ENCODE results near the gene ST3GAL3.

The ST3GAL3 gene

DNA sequence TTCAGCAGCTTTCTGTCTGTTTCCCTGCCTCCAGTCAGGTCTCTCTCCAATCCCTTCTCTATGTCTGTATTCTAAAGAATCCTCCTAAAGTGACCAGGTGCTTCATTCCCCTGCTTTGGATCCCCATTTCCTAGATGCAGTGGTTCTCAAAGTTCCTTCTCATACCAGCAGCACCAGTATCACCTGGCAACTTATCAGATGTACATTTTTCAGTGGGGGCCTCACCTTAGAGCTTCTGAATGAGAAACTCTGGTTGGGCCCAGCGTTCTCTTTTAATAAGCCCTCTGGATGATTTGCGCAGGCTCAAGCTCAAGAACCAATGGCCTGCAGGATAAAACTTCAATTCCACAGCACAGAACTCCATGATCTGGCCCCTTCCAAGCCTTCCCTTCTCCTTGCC, 200.9 kb downstream of the ST3GAL3 start:
- no peak for DNase-seq (ENCODE audit: low read depth in 2 of 3, low spot score in 1 of 3)

DNA sequence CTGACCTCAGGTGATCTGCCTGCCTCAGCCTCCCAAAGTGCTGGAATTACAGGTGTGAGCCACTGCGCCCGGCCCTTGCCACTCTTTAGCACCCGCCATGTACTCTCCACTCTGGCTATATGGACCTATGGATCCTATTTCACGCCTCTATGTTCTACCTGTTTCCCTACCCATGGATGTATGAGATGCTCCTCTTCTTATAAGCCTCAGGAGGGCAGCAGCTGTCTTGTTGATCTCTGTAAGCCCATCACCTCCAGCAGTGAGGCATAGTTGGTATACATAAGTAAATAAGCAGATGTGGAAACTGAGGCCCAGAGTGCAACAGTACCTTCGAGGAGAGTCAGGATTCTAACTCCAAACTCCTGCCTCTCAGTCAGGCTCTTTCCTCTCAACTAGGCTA, 201.5 kb downstream of the ST3GAL3 start:
- DNase-seq (ENCODE audit: low read depth in 2 of 3, low spot score in 1 of 3) = no peak

GRCh38 chr1:43910343-43910742, 203.0 kb downstream of the ST3GAL3 start:
- DNase-seq (ENCODE audit: low read depth in 2 of 3, low spot score in 1 of 3) = no peak

GRCh38 chr1:43912607-43913006, 205.3 kb downstream of the ST3GAL3 start:
- DNase-seq (ENCODE audit: low read depth in 2 of 3, low spot score in 1 of 3) = no peak

DNA sequence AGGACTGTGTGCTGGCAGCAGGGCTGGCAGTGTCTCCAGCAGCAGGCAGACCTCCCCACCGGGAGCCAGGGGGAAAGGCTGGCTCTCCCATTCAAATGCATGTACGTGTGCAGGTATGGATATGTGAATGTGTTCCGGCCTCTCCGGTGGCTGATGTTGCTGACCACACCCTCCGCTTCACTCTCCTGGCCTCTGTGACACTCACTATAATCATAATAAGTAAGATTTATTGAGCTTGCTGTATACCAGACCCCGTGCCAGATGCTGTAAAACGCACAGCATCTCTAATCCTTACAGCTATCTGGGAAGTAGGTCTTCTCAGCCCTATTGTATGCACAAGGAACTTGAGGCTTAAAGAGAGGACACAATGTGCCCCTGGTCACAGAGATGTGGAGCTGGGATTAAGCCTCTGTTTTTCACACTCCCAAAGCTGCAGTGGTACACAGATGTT, 205.7 kb downstream of the ST3GAL3 start:
- DNase-seq (ENCODE audit: low read depth in 2 of 3, low spot score in 1 of 3) = no peak

- no peak for DNase-seq (ENCODE audit: low read depth in 2 of 3, low spot score in 1 of 3)
Observed at GRCh38 chr1:43913666-43914360, 206.5 kb downstream of the ST3GAL3 start.

DNA sequence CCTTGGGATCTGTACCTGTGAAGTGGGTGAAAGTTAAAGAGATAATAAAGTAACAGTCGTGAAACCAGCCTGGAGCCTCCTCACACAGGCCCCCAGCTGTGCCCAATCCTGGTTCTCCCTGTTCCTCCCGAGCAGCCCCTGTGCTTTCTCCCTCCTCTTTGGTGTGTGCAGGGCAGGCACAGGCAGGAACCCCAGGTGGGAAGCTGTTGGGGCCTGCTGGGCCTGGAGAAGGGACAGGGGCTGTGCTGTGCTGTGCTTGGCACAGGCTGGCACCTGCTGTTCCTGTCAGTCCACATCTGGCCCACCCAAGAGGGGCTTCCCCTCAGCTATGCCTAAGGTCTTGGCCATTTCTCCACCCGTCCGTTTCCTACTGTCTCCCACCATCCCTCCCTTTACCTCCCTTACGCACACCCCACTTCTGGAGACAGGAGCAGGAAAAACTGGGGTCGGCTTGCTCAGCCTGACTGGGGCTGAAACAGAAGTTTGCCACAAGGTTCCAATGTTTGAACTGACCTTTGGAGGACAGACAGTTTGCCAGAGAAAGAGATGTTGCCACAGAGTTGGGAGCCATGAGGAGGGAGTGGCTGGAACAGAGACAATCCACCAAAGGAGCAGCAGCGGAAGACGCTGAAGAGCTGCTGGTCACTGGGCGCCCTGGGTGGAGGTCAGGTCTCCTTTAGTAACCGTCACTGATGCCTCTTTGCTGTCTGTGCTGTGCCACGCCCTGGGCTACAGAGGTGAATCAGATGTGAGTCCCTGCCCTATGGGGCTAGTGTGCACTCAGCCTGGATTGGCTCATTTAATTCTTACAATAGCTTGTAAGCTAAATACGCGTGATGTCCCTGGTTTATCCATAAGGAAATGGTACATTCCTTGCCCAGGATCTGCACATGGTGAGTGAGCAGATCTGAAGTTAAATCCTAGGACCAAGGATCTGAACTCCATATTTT, 207.5 kb downstream of the ST3GAL3 start:
- DNase-seq (ENCODE audit: low read depth in 2 of 3, low spot score in 1 of 3) = no peak

- DNase-seq (ENCODE audit: low read depth in 2 of 3, low spot score in 1 of 3) = no peak
Observed at GRCh38 chr1:43919906-43920305, 212.6 kb downstream of the ST3GAL3 start.

DNA sequence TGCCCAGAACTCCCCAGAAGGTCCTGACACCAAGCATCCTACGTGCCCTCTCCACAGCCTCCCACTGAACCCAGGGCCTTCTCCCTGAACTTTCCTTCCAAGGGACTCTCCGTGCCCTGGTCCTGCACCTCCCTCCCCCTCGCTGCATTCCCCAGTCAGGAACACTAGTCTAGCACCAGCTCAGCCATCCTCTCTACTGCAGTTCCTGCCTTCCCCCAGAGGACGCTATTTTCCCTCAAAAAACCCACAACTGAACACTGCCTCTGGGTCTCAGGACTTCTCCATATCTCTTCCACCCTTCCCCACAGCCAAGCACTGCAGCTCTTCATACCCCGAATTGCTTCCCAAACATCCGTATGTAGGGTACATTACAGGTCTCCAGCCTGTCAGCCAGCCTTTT, 213.7 kb downstream of the ST3GAL3 start:
- DNase-seq (ENCODE audit: low read depth in 2 of 3, low spot score in 1 of 3) = no peak

GRCh38 chr1:43924516-43924915, 217.2 kb downstream of the ST3GAL3 start:
- no peak for DNase-seq (ENCODE audit: low read depth in 2 of 3, low spot score in 1 of 3)

DNA sequence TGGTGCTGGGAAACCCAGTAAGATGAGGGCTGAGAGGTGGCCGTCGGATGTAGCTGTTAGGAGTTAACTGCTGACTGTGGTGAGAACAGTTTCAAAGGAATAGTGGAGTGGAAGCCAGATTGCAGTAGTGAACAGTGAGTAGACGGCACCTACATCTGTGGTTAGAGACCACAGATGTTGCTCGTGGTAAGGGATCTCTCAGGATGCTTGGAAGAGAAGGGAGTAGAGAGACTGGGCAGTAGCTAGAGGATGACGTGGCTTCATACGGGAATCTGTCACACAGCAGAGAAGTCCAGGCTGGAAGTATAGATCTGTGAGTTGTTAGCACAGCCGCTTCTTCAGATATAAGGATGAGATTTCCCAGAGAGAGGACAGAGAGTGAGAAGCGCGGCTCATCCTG, 218.5 kb downstream of the ST3GAL3 start:
- no peak for DNase-seq (ENCODE audit: low read depth in 2 of 3, low spot score in 1 of 3)

- DNase-seq (ENCODE audit: low read depth in 2 of 3, low spot score in 1 of 3) = no peak
Observed at GRCh38 chr1:43930168-43930948, 223.0 kb downstream of the ST3GAL3 start.

DNA sequence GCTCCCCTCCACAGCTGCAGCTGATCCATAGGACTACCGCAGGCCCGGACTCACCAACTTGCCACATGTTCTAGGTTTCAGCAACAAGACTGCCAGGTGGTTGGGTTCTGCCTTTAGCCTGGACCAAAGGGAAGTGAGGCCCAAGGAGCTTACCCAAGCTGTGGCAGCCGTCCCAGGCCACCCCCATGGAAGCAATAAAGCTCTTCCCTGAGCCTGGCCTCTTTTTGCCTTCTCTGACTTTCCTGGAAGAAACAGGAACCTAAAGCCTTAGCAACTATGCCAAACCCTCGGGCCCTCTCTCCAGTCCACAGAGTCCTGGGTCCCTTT, 223.6 kb downstream of the ST3GAL3 start:
- no peak for DNase-seq (ENCODE audit: low read depth in 2 of 3, low spot score in 1 of 3)

DNA sequence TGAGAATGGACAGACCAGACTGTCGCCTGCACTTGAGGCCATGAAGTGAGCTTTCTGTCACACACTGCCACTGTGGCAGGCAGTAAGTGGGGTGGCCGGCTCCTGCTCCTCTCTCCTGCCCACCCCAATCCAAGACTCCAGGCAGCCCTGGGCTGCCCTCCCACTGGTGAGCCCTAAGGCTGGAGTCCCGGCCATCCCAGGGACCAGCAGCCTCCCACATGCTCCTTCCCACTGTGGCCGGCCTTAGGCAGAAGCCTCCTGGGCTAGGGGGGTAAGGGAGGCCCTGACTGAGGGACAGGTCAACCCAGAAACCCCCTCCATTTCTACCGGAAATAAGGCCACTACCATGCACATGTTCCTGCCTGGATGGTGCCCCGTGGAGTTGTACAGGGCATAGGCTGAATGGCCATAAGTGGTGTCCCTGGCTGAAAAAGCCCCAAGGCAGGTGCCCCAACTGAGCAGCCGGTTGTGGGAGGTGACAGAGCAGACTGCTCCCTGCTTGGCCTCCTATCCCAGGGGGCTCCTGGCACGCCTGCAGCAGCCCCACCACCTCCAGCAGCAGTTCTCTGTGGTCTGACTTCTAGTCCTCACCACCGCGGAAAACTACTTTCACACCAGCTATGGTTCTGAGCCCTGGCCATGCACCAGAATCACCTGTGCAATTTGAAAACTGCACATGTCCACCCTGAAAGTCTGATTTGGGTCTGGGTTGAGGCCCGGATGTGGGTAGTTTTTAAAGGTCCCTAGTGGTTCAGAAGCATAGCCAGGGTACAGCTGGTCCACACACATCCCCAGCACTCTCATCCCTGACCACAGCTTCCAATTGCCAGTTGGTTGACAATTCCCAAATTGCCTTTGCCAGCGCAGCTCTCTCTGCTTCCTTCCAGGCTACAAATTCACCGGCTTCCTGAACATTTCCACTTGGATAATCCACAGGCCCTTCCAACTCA, 224.7 kb downstream of the ST3GAL3 start:
- DNase-seq (ENCODE audit: low read depth in 2 of 3, low spot score in 1 of 3) = no peak

DNA sequence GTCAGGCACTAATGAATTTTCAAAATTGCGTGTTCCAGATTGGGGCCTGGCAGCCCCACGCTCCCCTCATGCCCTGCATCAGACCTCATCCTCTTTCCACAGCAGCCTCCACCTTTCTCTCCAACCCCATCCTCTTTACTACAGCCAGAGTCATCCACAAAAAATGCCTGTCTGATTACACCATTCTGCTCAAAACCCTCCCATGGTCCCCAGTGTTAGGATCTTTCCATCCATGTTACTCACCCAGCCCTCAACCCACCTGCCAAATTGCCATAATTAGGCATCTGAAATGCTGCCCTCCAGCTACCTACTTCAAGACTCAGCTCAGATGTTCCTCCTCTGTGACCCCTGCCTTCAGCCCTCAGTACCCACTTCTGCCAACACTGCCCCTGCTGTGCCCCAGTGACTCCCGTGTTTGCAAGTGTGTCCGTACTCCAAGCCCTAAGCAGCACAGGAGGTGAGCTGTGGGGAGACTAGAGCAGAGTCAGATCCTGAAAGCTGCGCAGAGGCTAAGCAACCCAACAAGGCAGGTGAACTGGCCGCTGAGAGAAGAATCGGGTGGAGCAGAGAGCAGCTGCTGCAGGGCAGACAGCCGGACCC, 225.6 kb downstream of the ST3GAL3 start:
- no peak for DNase-seq (ENCODE audit: low read depth in 2 of 3, low spot score in 1 of 3)

GRCh38 chr1:43933386-43934100, 226.2 kb downstream of the ST3GAL3 start, which contains the start of gene ARTN:
ARTN (plus strand) TSS chr1:43933801; CDS start chr1:43935657, 1,856 bp downstream.
- no peak for DNase-seq (ENCODE audit: low read depth in 2 of 3, low spot score in 1 of 3)

GRCh38 chr1:43934101-43934985, 227.0 kb downstream of the ST3GAL3 start:
- DNase-seq (ENCODE audit: low read depth in 2 of 3, low spot score in 1 of 3) = peak in 2 of 3 donors; percentile 43 to 53

- no peak for DNase-seq (ENCODE audit: low read depth in 2 of 3, low spot score in 1 of 3)
Observed at GRCh38 chr1:43934986-43935324, 227.6 kb downstream of the ST3GAL3 start.

Measured in stimulated activated CD4-positive, alpha-beta T cell treated with anti-CD3 and anti-CD28 coated beads, Interleukin-12 subunit alpha, Interleukin-12 subunit beta, amount 100 ng/mL, for 48 hours (primary cell).